PC-9 (cell line): ENCODE results near the gene PIEZO2. TPM values are rescaled to one million over a fixed set of nuclear protein-coding genes. Genes with fewer than 3 reads are reported as not detected.

Experiments
- BruUV-seq: library from RNA; stranded (reverse); fragments of 400-500 nt; replicated peaks from 2 replicates; lab custom pipeline; 2021; lab: Mats Ljungman, UMichigan
- CTCF ChIA-PET: fragments of 300-600 bp; sonication (Branson Sonifier 250); formaldehyde crosslinking; loops from one replicate; lab custom pipeline; 2022; ENCODE audit warnings: antibody characterized with exemption; lab: Charles Lee
- POLR2A ChIA-PET: fragments of 300-600 bp; sonication (Branson Sonifier 250); formaldehyde crosslinking; loops from one replicate; lab custom pipeline; 2022; ENCODE audit warnings: antibody characterized with exemption; ENCODE audit not compliant: unreplicated experiment; lab: Charles Lee
- DNase-seq, 2 experiments: peaks; one replicate each; pipeline versions ENCODE4 v3.0.0 to v3.0.0-alpha.2; 2015 to 2022; ENCODE audit warnings: mixed read lengths in 1 of 2
- H2AFZ ChIP-seq: fragments of 200-600 bp; sonication (generic); 2 replicates; pipeline ENCODE4 v1.8.1; 2017; ENCODE audit warnings: antibody characterized with exemption
- H3F3A ChIP-seq: fragments of 200-600 bp; sonication (generic); 2 replicates; pipeline ENCODE4 v1.8.1; 2017; ENCODE audit warnings: antibody characterized with exemption, mild to moderate bottlenecking, low read depth; ENCODE audit not compliant: insufficient read depth
- H3K27ac ChIP-seq: fragments of 200-600 bp; sonication (generic); 2 replicates; pipeline ENCODE4 v1.6.1; 2016; ENCODE audit warnings: mixed run types
- H3K27me3 ChIP-seq: fragments of 200-600 bp; sonication (generic); 2 replicates; pipeline ENCODE4 v1.6.1; 2016; ENCODE audit warnings: low read depth, mixed run types; ENCODE audit not compliant: insufficient read depth
- H3K36me3 ChIP-seq: fragments of 200-600 bp; sonication (generic); 2 replicates; pipeline ENCODE4 v1.6.1; 2016; ENCODE audit warnings: low read depth, mixed run types
- H3K4me1 ChIP-seq: fragments of 200-600 bp; sonication (generic); replicated peaks from 2 replicates; pipeline ENCODE4 v1.6.1; 2016; ENCODE audit warnings: mixed run types; ENCODE audit not compliant: insufficient read depth
- H3K4me2 ChIP-seq: fragments of 200-600 bp; sonication (generic); 2 replicates; pipeline ENCODE4 v1.6.1; 2017; ENCODE audit warnings: mixed run types
- H3K4me3 ChIP-seq: fragments of 200-600 bp; sonication (generic); 2 replicates; pipeline ENCODE4 v1.6.1; 2016; ENCODE audit warnings: mixed run types
- H3K79me2 ChIP-seq: fragments of 200-600 bp; sonication (generic); 2 replicates; pipeline ENCODE4 v1.6.1; 2017; ENCODE audit warnings: low read depth, mixed run types
- H3K9me2 ChIP-seq: fragments of 200-600 bp; sonication (generic); 2 replicates; pipeline ENCODE4 v1.8.1; 2017; ENCODE audit warnings: mild to moderate bottlenecking; ENCODE audit not compliant: insufficient read depth
- H3K9me3 ChIP-seq: fragments of 200-600 bp; sonication (generic); 2 replicates; pipeline ENCODE4 v1.8.1; 2016; ENCODE audit warnings: low read depth; ENCODE audit not compliant: insufficient read depth
- H4K20me1 ChIP-seq: fragments of 200-600 bp; sonication (generic); 2 replicates; pipeline ENCODE4 v1.8.1; 2017; ENCODE audit not compliant: insufficient read depth
- EZH2 ChIP-seq: fragments of 200-600 bp; sonication (generic); IDR thresholded peaks from 2 replicates; pipeline ENCODE4 v1.8.0; 2017; ENCODE audit warnings: antibody characterized with exemption, low read depth
- intact Hi-C: fragments of 100-400 bp; cut with micrococcal nuclease; formaldehyde crosslinking; loops from one replicate; pipeline ENCODE4 v1.10.0; 2022; ENCODE audit not compliant: unreplicated experiment
- total RNA-seq: library from RNA; stranded (reverse); gene quantifications from 2 replicates; pipeline ENCODE4 v1.2.3, GENCODE V29; 2021
- TF ChIP-seq, protein P1 (sequence below): fragments of 200-600 bp; sonication (generic); conservative IDR thresholded peaks from 2 replicates; pipeline ENCODE4 v1.6.1; 2017; ENCODE audit warnings: mixed run types, antibody characterized with exemption, mild to moderate bottlenecking, moderate library complexity

The PIEZO2 gene
- total RNA-seq, 1 experiment from 2014 or later, result not detected

DNA sequence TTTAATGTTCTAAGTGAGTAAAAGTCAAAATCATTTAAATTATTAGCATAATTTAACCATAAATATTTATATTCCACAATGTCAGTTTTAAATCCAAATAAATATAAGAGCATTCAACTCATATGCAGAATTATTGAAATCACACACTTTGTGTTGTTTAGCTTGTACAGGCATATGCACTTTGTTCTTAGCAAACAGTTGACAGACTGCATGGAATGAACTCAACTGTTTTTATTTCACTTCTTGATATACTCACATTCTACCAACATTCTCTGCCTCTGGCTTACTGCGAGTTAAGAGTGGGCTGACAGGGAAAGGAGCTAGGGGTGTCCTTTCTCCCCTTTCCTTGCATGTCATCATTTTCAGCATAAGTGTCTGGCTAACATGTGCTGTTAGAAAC is 7.6 kb upstream of the PIEZO2 start:
- intact Hi-C loops, result no loop called here
- no TSS peak for BruUV-seq
- H3K9me3 ChIP-seq, result no peaks in the 10 kb centered on the region

DNA sequence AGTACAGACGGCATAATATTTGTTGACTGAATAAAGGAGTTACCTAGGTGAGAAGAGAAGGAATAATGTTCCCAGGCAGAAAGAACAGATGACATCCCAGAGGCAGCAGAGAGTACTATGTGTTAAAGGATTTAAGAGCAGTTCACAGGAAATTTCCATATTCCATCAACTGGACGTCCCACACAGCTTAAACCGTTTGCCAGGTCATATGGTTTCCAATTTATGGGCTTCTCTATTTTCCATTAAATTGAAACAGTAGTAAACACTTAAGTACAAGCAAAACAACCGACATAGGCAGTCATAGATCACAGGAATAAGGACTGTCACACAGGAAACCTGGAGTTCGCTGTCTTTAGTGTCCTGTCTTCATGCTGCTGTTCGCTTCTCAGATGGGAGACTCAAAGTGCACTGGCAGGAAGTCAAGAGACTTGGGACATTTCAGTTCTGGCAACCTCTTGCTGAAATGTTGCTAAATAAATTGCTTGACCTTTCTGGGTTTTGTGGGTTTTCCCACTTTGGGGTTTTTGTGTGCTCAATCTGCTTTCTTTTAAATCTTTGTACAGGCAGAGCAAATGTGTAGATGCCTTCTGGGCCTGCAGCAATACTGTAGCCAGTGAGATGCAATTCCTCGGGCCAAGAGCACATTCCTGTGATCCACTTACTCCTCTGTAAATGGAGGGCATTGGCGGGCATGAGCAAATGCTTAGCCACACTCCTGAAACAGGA is 5.8 kb upstream of the PIEZO2 start:
- H3F3A ChIP-seq, result no peaks in the 10 kb centered on the region
- H4K20me1 ChIP-seq, result no peaks in the 10 kb centered on the region
- no peak overlapping the region for H3K27ac ChIP-seq
- intact Hi-C loops, result no loop called here
- H3K79me2 ChIP-seq, result no peaks in the 10 kb centered on the region
- BruUV-seq, result no TSS peak
- H3K27me3 ChIP-seq, result peaks cover 56% of the 10 kb centered on the region
- ChIA-PET CTCF (no interaction called here), POLR2A (no interaction called here)
- no peak overlapping the region for H2AFZ ChIP-seq
- no peaks in the 10 kb centered on the region for H3K9me3 ChIP-seq
- TF ChIP-seq, protein P1, sequence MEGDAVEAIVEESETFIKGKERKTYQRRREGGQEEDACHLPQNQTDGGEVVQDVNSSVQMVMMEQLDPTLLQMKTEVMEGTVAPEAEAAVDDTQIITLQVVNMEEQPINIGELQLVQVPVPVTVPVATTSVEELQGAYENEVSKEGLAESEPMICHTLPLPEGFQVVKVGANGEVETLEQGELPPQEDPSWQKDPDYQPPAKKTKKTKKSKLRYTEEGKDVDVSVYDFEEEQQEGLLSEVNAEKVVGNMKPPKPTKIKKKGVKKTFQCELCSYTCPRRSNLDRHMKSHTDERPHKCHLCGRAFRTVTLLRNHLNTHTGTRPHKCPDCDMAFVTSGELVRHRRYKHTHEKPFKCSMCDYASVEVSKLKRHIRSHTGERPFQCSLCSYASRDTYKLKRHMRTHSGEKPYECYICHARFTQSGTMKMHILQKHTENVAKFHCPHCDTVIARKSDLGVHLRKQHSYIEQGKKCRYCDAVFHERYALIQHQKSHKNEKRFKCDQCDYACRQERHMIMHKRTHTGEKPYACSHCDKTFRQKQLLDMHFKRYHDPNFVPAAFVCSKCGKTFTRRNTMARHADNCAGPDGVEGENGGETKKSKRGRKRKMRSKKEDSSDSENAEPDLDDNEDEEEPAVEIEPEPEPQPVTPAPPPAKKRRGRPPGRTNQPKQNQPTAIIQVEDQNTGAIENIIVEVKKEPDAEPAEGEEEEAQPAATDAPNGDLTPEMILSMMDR, result no peak
- TF ChIP-seq EZH2, result no peak
- no peak overlapping the region for H3K4me2 ChIP-seq
- H3K4me3 ChIP-seq, result no peak overlapping the region
- no peak for DNase-seq
- no peaks in the 10 kb centered on the region for H3K4me1 ChIP-seq
- no peaks in the 10 kb centered on the region for H3K36me3 ChIP-seq
- no peaks in the 10 kb centered on the region for H3K9me2 ChIP-seq

More for the DNA sequence above, 7.6 kb upstream of the PIEZO2 start:
- no peak overlapping the region for H3K4me2 ChIP-seq
- no peaks in the 10 kb centered on the region for H3F3A ChIP-seq
- no peaks in the 10 kb centered on the region for H3K36me3 ChIP-seq
- no peak overlapping the region for H3K4me3 ChIP-seq
- TF ChIP-seq, protein P1, result no peak
- TF ChIP-seq EZH2, result no peak
- H2AFZ ChIP-seq, result no peak overlapping the region
- POLR2A ChIA-PET, result no interaction called here
- H3K27ac ChIP-seq, result no peak overlapping the region
- H4K20me1 ChIP-seq, result no peaks in the 10 kb centered on the region
- DNase-seq, result no peak
- no peaks in the 10 kb centered on the region for H3K79me2 ChIP-seq
- H3K4me1 ChIP-seq, result no peaks in the 10 kb centered on the region
- H3K9me2 ChIP-seq, result no peaks in the 10 kb centered on the region
- H3K27me3 ChIP-seq, result peaks cover 52% of the 10 kb centered on the region
- CTCF ChIA-PET, result no interaction called here

DNA sequence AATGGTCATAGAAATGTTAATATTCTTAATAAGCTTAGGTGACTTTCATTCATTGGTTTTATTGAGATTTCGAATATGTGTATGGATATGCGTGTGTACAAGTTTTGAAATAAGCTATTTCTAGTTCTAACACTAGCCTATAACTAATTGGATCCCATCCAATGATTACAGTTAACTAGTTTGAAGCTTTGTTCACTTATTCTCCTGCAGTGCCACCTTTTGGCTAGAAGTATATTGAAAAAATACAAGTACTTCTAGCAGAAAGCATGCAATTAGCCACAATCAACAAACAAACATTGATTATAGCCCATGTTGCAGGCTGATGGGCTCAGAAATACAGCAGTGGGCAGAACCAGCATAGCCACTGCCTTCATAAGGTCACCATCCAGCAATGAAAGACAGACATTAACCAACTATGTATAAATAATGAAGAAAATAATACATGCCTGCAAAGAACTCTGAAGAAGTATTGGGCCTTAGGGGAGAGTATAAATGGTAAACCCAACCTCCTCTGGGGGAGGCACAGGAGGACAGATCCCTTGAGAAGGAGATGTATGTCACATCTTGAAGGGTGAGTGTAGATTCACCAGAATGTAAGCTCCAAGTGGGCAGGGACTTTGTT is 5.1 kb upstream of the PIEZO2 start:
- Histone ChIP-seq H3K4me3 (no peak overlapping the region), H3K27ac (no peak overlapping the region), H3K9me3 (no peaks in the 10 kb centered on the region), H2AFZ (no peak overlapping the region), H3K27me3 (peaks cover 58% of the 10 kb centered on the region), H3K4me1 (no peaks in the 10 kb centered on the region), H3K36me3 (no peaks in the 10 kb centered on the region), H3F3A (no peaks in the 10 kb centered on the region), H3K4me2 (no peak overlapping the region), H3K9me2 (no peaks in the 10 kb centered on the region), H3K79me2 (no peaks in the 10 kb centered on the region), H4K20me1 (no peaks in the 10 kb centered on the region)
- intact Hi-C loops, result no loop called here
- CTCF ChIA-PET, result no interaction called here
- POLR2A ChIA-PET, result no interaction called here
- no TSS peak for BruUV-seq
- TF ChIP-seq, protein P1, result peak; percentile 61
- no peak for TF ChIP-seq EZH2
- DNase-seq, result peak in 1 of 2 experiments; percentile 49
